ENCODE measurements around the gene ILF2. TPM values are rescaled to one million over a fixed set of nuclear protein-coding genes. Genes with fewer than 3 reads are reported as not detected.
A peak's percentile ranks its signal among the peaks of the same experiment; 100 is the strongest.
"Not testable (repeated sequence)": the region's sequence is repeated elsewhere in the genome, so short reads cannot be mapped to it uniquely, and the experiment has no call there.

ILF2 gene
- total RNA-seq, 1 donor from 2014 or later = 295 TPM

GRCh38 chr1:153669606-153670005 lies 1.2 kb downstream of the ILF2 start:
- H3K4me3 ChIP-seq (ENCODE audit: low read depth, low read length) = peak overlapping the region; percentile 70
- DNase-seq (ENCODE audit: low read depth) = no peak
- TF ChIP-seq CTCF (conservative IDR thresholded peaks at IDR 0.05; ENCODE audit: low read depth, low read length) = no peak

GRCh38 chr1:153668672-153669071 lies 2.1 kb downstream of the ILF2 start:
- not testable (repeated sequence) for H3K4me3 ChIP-seq (ENCODE audit: low read depth, low read length); DNase-seq (ENCODE audit: low read depth)

- H3K4me3 ChIP-seq (ENCODE audit: low read depth, low read length) = no peak overlapping the region
- no peak for TF ChIP-seq CTCF (conservative IDR thresholded peaks at IDR 0.05; ENCODE audit: low read depth, low read length)
- DNase-seq (ENCODE audit: low read depth) = no peak
These were observed 3.4 kb downstream of the ILF2 start for GRCh38 chr1:153667439-153667838.

GRCh38 chr1:153663211-153663610 lies 7.6 kb downstream of the ILF2 start:
- no peak for DNase-seq (ENCODE audit: low read depth)
- H3K4me3 ChIP-seq (ENCODE audit: low read depth, low read length) = no peak overlapping the region
- no peak for TF ChIP-seq CTCF (conservative IDR thresholded peaks at IDR 0.05; ENCODE audit: low read depth, low read length)

GRCh38 chr1:153662269-153662668 lies 8.5 kb downstream of the ILF2 start:
- DNase-seq (ENCODE audit: low read depth) = no peak
- no peak for TF ChIP-seq CTCF (conservative IDR thresholded peaks at IDR 0.05; ENCODE audit: low read depth, low read length)
- H3K4me3 ChIP-seq (ENCODE audit: low read depth, low read length) = no peak overlapping the region

GRCh38 chr1:153661111-153661708 lies 9.6 kb downstream of the ILF2 start:
- no peak for TF ChIP-seq CTCF (conservative IDR thresholded peaks at IDR 0.05; ENCODE audit: low read depth, low read length)
- H3K4me3 ChIP-seq (ENCODE audit: low read depth, low read length) = no peak overlapping the region
- DNase-seq (ENCODE audit: low read depth) = no peak

GRCh38 chr1:153659656-153660055 lies 11.1 kb downstream of the ILF2 start:
- no peak for DNase-seq (ENCODE audit: low read depth)
- no peak for TF ChIP-seq CTCF (conservative IDR thresholded peaks at IDR 0.05; ENCODE audit: low read depth, low read length)
- peak overlapping the region; percentile 96 for H3K4me3 ChIP-seq (ENCODE audit: low read depth, low read length)
